A549 (cell line): Measurements from ENCODE around the gene OR2T3.
"Not testable (repeated sequence)": the region's sequence is repeated elsewhere in the genome, so short reads cannot be mapped to it uniquely, and the experiment has no call there.

Experiments used
- CEBPB ChIP-seq, 2 experiments: fragments of >200 bp in 1 of 2; sonication (Bioruptor Twin) in 1 of 2; formaldehyde crosslinking in 1 of 2; IDR thresholded peaks; 2 replicates each; pipeline ENCODE4 v1.6.1; 2012 to 2016
- CTCF ChIP-seq: fragments of >200 bp; sonication (Bioruptor Twin); formaldehyde crosslinking; IDR thresholded peaks from 3 replicates; pipeline ENCODE4 v1.5.1; 2016
- EP300 ChIP-seq, 2 experiments: fragments of >200 bp; sonication (Bioruptor Twin); formaldehyde crosslinking; IDR thresholded peaks; 2 replicates in 1 of 2; 3 replicates in 1 of 2; pipeline ENCODE4 v1.6.1; 2016 to 2017
- MAFK ChIP-seq: fragments of 450-650 bp; IDR thresholded peaks from 2 replicates; pipeline ENCODE4 v1.6.1; 2014; ENCODE audit not compliant: partially characterized antibody
- POLR2A ChIP-seq: IDR thresholded peaks from 2 replicates; pipeline ENCODE4 v1.6.1; 2012; ENCODE audit warnings: mild to moderate bottlenecking, low read length
- RAD21 ChIP-seq, 2 experiments: fragments of >200 bp in 1 of 2; sonication (Bioruptor Twin) in 1 of 2; formaldehyde crosslinking in 1 of 2; IDR thresholded peaks in 1 of 2; conservative IDR thresholded peaks in 1 of 2; 2 replicates in 1 of 2; 3 replicates in 1 of 2; pipeline ENCODE4 v1.6.1; 2012 to 2018; ENCODE audit warnings: inconsistent platforms in 1 of 2
- RCOR1 ChIP-seq: fragments of 150-350 bp; IDR thresholded peaks from 2 replicates; pipeline ENCODE4 v1.6.1; 2014; ENCODE audit warnings: antibody characterized with exemption, low read length, low read depth
- USF2 ChIP-seq: fragments of 450-650 bp; IDR thresholded peaks from 2 replicates; pipeline ENCODE4 v1.6.1; 2014; ENCODE audit warnings: antibody characterized with exemption
- TF ChIP-seq, protein P1 (sequence below): IDR thresholded peaks from 2 replicates; pipeline ENCODE4 v1.6.1; 2012; ENCODE audit warnings: low read depth, borderline replicate concordance
- TF ChIP-seq, protein P2 (sequence below): fragments of 250-450 bp; sonication (Bioruptor Pico); IDR thresholded peaks from 2 replicates; pipeline ENCODE4 v1.5.0; 2021; ENCODE audit warnings: mild to moderate bottlenecking, moderate library complexity, borderline replicate concordance

GRCh38 chr1:248438668-248439067 is 34.5 kb upstream of the OR2T3 start:
- TF ChIP-seq EP300 (IDR thresholded peaks at IDR 0.05); CTCF; RAD21 (conservative IDR thresholded peaks at IDR 0.05 in 1 of 2, IDR thresholded peaks at IDR 0.05 in 1 of 2); POLR2A; USF2; CEBPB (IDR thresholded peaks at IDR 0.05); RCOR1; MAFK: not testable (repeated sequence)
- TF ChIP-seq, protein P1, sequence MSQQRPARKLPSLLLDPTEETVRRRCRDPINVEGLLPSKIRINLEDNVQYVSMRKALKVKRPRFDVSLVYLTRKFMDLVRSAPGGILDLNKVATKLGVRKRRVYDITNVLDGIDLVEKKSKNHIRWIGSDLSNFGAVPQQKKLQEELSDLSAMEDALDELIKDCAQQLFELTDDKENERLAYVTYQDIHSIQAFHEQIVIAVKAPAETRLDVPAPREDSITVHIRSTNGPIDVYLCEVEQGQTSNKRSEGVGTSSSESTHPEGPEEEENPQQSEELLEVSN: not testable (repeated sequence)
- TF ChIP-seq, protein P2, sequence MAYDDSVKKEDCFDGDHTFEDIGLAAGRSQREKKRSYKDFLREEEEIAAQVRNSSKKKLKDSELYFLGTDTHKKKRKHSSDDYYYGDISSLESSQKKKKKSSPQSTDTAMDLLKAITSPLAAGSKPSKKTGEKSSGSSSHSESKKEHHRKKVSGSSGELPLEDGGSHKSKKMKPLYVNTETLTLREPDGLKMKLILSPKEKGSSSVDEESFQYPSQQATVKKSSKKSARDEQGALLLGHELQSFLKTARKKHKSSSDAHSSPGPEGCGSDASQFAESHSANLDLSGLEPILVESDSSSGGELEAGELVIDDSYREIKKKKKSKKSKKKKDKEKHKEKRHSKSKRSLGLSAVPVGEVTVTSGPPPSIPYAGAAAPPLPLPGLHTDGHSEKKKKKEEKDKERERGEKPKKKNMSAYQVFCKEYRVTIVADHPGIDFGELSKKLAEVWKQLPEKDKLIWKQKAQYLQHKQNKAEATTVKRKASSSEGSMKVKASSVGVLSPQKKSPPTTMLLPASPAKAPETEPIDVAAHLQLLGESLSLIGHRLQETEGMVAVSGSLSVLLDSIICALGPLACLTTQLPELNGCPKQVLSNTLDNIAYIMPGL (CRISPR knock-in tag): not testable (repeated sequence)
